HG03521 (cell line): Measurements from ENCODE around the gene AQP1.

Experiments
- ATAC-seq: cut with Tn5 transposase; IDR thresholded peaks from one replicate; pipeline ENCODE4 v1.9.1; 2021; ENCODE audit warnings: mild to moderate bottlenecking, moderate library complexity; ENCODE audit not compliant: unreplicated experiment

AQP1 gene

DNA sequence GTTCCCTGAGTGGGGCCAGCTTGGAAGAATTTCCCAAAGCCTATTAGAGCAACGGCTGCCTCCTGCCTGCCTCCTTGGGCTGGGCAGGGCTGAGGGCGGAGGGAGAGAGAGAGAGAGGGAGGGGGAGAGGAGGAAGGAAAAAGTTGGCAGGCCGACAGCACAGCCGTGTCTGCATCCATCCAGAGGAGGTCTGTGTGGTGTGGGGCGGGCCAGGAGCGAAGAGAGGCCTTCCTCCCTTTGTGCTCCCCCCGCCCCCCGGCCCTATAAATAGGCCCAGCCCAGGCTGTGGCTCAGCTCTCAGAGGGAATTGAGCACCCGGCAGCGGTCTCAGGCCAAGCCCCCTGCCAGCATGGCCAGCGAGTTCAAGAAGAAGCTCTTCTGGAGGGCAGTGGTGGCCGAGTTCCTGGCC is at the start of gene AQP1:
Gene AQP1, plus strand, starts transcription at position 293 of the 409 bp plus-strand sequence. Its CDS starts 57 bp downstream, at position 350.
- ATAC-seq = no peak

DNA sequence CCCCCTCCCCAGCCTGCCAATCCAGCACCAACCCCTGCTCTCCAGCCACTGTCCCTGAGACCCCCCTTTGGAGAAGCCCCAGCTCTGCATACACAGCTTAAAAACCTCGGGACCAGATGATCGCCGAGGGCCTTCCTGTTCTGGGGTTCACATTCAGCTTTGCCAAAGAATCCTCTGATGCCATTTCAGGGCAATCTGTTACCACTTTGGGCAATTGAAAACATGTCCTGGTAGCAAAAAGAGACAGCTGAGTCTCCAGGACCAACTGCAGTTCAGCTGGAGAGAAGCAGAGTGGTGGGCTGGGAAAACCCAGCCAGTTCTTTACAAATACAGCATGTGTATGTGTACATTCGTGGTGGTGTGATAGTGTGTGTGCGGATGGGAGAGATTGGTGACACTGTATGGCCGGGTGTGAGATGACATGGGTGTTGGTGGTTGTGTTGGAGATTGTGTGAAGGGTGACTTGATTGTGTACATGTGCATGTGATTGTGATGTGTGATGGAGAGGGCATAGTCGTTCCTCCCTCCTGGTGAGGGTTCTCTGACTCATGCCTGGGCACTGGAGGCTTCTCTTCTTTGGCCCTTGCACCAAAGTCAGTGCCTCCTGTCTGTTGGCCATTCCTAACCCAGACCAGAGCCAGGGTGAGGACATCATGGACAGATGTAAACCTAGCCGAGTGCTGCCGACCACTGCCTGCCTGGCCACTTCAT is 48.5 kb upstream of the AQP1 start:
- no peak for ATAC-seq

DNA sequence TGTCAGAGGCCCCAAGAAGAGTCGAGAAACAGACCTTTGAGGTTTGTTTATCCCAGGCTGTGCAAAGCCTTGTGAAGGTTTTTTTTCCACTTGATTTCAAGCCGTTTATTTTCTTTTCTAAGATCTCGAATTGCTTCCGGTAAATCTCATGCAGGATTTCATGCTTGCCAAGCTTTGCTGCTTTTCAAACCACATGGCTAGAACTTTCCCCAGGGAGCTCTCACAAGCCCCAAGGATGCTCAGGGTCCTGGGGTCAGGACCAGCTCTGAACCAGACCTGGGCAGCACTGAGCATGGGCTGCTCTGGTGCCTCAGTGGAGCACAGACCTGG is 48.0 kb upstream of the AQP1 start:
- ATAC-seq = no peak

DNA sequence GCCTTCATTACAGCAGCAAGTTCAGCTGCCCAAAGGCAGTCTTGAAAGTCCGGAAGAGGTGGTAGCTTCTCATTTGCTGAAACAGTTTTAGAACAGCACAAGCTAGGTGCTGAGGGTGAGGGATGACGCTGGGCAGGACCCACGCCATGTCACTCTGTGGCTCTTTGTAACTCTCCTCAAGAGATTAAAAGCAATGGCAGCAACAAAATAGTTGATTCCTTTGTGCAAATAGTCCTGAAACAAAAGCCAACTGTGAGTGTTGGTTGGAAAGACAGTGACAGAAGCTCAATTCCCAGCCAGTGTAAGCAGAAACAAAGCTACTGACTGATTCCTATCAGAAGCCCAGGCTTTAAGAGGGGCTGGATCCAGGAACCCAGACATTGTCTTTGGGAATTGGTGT is 47.6 kb upstream of the AQP1 start:
- no peak for ATAC-seq

DNA sequence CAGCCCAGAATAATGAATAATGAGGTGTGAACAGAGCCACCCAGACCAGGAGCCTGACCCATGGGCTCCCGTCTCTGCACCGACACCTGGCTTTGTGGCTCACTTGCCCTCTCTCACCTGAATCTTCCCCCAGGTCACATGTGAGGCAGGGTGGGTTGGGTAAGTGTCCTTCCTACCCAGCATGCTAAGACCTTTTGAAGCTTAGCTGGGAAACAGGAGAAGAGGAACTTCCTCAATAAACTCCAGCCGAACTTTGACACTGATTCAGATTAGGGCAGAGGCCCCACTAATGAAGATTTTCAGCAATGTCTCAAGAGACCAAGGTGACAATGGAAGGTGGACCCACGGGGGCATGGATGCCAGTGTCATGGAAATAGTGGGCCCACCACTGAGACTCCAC is 46.6 kb upstream of the AQP1 start:
- ATAC-seq = no peak

DNA sequence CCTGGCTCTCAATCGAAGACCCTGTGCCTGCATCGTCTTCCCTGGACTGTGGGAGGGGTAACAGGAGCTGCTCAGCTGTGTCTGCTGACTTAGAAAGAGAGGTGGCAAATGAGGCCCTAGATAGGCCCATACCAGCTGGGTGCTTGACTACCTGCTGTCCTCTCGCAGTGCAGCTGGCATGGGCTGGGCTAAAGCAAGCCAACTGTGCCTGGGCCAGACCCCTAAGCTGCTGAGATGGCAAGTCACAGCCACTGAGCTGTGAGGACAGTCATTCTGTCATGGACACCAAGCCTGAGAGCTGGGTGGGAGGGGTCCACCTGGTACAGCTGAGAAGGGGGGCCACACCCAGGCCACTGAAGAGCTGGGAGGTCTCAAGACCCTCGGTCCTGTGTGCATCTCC is 45.8 kb upstream of the AQP1 start:
- ATAC-seq = no peak

DNA sequence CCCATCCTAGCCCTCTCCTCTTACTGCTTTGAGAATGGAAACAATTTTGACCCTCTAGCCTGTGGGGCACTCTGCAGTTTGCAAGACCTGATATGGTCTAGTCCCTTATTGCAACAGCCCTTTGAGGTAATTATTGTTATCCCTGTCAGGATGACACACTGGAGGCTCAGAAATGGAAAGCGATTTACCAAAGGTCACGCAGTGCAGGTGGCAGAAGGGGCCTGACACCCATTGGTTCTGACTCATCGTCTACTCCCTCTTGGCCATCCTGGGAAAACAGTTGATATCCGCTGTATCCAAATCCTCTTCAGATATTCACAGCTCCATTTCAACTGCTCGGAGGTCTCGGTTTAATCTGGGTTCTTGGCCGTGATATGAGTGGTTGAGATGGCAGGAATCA is 44.7 kb upstream of the AQP1 start:
- ATAC-seq = no peak

DNA sequence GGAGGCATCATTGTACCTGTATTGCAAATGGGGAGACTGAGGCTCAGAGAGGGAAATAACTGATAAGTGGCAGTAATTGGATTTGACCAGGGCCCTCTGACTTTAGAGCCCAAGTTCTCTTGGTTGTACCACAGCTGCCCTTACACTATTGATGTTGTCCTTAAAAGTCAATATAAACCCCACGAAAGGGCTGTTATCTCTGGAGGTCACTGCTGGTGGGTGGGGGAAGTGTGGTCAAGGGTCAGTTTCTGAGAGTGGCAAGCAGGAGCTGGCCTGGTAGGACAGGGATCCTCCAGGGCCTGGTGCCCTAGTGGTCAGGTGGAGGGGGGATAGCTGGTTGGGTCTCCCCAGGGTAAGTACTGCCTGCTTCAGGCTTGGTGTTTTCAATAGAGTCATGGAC is 44.2 kb upstream of the AQP1 start:
- ATAC-seq = no peak

DNA sequence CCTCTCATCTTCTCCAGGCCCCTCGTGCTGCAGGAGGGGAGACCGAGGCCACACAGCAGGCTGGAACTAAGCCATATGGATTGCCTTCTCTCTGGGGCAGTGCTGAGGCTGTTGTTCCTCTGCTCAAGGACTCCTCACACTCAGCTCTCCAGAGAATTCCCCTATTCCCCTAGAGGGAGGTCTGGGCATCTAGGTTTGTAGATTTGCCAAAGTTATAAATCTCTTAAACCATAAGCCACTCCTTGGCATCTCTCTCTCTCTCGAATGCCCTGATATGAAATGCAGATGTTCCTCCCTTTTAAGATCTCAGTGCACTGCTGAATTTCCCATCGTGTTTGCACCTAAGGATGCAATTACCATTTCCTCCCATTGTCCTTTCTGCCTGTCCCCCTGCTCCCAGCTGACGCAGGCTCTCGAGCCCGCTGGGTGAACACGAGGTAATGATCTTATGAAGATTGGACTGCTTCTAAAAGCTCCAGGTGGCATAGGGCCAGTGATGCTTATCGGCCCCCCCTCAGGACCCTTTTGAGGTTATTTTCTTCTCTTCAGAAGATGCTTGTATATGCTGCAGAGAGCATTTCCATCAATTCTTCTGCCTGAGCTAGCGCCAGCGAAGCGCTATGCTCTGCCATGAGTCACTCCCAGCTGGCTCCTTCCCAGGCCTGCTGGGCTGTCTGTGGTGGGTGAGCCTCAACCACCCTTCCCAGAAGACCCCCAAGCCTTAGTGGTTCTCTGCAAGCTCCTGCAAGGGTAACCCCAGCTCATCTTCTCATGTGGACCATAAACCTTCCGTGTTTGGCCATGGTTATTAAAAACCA is 41.6 kb upstream of the AQP1 start:
- ATAC-seq = no peak

DNA sequence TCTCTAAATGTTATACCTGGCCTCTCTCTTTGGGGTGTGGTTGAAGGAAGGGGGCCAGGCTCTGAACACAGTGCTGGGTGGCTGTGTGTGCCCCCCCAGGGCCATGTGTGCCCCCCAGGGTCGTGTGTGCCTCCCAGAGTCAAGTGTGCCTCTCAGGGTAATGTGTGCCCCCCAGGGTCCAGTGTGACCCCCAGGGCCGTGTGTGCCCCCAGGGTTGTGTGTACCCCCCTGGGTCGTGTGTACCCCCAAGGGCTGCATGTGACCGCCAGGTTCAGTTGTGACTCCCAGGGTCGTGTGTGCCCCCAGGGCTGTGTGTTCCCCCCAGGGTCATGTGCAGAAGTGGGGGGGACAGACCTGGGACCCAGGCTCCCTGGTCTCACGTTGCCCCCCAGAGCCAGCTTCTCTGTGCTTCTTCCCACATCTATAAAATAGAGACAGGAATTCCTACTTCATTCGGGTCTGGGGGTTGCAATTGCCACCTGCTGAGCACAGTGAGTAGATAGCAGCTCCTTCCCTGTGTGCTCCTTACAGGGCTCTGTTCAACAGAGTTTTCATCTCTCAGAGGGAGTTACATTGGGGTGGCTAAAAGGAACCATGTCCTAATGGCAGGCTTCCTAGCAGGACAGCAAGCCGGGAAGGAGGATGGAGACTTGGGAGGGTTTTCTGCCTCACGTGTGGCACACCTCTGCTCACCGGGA is 40.7 kb upstream of the AQP1 start:
- no peak for ATAC-seq

DNA sequence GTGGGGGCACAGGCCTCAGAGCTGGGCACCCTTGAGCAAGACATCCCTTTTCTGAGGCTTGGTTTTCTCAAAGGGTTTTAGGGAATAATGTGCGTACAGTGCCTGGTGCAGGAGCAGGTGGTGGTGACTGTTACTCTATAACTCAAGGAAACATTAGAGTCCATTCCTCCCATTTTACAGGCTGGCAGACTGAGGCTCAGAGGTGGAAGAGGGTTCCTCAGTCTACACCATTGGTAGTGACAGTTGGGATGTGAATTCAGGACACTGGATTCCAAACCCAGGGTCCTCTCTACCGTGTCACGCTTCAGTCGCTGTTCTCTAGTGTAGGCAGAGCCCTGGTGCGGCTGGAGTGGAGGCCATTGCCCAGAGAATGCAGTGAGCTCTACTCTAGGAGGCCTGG is 40.0 kb upstream of the AQP1 start:
- no peak for ATAC-seq

DNA sequence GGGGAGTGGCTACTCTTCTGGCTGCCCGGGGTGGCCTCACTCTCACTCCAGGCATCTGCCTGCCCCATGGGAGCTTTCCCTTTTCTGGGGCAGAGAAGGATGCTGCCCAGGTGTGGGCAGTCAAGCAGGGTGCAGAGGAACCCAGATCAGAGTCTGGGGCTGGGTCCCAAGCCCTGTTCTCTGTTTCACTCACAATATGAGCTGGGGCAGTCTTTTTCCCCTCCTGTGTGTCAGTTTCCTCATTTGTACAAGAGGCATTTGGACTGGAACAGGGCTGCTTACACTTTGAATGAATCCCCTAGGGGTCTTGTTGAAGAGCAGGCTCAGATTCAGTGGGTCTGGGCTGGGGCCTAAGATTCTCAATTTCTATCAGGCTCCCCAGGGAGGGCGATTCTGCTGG is 38.4 kb upstream of the AQP1 start:
- ATAC-seq = no peak

DNA sequence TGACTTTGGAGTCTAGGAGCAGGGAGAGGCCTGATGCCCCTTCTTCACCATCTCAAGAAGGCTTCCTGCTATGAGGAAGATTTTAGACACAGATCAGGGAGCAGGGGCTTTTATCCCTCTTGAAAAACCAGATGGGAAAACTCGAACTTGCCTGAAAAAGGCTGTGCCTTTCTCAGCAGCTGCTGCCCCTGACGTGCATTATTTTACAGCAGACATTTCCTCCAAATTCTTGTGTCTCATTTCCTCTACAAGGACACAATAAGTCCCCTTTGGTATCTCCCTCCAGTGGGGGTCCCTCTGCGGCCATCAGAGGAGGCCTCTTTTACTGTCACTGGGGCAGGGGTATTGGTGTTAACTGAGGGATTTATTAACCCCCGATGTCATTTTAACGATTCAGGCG is 38.0 kb upstream of the AQP1 start:
- no peak for ATAC-seq

DNA sequence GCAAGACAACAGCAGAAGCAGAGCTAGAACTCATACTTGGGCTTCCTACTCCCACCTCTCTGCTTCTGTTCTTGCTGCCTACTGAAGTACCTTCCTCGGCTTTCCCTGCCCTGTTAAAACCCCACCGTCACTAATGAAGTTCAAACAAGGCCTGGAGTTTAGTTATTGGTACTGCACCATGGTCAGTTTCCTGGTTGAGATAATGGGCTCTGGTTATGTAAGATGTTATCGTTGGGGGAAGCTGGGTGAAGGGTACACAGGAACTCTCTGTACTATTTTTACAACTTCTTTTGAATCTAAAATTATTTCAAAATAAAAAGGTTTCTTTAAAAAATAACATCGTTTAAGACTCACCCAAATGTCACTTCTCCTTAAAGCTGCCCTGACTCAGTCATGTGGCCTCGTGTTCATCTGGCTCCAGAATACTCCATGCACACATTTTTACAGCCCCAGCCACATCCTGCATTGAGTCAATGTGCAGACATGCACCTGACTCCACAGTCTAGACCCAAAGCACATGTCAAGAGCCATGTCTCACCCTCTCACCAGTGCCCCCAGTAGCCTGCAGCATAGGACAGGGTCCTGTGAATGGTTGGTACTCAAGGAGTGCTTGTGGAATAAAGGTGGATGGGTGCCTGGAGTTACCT is 36.9 kb upstream of the AQP1 start:
- ATAC-seq = no peak

DNA sequence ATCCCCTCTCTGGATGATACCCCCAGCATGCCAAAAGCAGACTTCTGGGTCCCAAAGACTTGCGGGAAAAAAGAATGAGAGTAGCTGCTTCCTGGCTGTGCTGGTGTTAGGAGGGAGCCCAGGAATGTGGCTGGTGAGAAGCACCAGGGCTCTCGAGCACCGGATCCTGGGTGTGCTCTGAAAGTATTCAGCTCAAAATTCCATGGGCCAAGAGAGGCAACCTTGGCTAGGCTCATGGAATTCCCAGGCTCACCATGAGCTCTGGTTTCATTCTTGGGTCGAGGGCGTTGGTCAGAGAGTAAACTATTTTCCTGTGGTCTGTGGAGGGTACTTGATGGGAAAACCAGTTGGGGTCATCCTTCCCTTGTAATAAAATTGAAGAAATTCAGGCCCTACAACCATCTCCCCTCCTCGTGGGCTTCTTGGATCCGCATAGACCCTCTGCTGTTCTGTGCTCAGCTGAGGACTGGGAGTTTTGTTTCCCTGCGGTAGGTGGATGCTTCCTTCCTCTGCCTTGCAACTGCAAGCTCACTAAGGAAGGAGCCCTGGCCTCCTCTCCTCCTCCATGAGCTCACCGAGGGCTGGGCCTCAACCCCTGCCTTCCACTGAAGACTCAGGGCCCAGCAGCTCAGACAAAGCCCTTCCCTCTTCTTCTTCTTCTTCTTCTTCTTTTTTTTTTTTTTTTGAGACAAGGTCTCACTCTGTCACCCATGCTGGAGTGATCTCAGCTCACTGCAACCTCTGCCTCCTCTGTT is 34.5 kb upstream of the AQP1 start:
- ATAC-seq = no peak

DNA sequence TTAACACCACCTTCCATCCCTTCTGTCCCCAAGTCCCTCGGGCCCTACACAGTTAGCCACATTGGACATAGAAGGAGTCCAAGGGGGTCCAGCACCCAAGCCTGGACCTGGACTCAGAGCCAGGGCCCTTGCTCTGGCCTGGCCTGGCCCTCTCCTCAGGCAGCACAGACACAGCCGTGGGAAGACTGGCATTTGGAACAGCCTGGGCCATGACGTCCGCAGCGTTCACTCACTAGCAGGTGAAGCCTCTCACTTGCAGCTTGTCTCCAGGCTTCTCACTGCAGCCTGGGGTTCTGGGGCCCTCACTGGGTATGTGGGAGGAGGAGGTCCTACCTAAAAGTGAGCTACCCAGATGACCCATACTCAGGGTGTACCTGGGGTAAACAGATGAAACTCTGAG is 33.7 kb upstream of the AQP1 start:
- no peak for ATAC-seq

DNA sequence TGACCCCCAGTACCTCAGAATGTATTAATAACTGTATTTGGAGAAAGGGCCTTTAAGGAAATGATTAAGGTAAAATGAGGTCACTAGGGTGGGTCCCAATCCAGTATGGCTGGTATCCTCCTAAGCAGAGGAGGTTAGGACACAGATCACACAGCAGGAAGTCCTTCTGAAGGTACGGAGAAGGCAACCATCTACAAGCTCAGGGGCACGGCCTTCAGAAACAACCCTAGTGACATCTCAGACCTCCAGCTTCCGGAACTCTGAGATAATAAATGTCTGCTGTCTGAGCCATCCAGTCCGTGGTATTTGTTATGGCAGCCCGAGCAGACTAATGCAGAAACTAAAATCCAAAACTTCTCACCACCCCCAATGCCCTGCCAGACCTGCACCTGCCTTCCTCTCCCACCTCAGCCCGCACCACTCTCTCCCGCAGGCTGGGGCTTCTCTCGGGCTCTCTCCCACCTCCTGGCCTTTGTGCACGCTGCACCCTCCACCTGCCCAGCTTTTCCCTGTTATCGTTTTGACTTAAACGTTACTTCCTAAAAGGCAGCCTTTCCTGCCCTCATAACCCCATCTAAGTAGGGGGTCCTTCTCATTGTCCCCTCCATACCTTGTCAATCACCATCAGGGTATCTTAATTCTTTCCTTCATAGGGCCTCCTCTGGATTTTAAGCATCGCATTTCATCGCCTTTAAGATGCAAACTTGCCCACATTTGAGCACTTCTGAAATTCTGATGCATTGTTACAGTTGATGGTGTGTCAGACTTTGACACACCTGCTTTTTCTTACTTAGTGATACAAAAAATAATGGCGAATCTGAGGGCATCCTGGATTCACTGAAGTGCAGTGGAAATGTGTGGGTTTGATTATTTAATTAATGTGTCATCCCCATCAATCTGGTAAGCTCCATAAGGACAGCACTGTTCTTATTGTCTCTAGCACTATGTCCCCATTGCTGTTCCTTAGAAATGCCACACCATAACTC is 32.2 kb upstream of the AQP1 start:
- ATAC-seq = no peak

DNA sequence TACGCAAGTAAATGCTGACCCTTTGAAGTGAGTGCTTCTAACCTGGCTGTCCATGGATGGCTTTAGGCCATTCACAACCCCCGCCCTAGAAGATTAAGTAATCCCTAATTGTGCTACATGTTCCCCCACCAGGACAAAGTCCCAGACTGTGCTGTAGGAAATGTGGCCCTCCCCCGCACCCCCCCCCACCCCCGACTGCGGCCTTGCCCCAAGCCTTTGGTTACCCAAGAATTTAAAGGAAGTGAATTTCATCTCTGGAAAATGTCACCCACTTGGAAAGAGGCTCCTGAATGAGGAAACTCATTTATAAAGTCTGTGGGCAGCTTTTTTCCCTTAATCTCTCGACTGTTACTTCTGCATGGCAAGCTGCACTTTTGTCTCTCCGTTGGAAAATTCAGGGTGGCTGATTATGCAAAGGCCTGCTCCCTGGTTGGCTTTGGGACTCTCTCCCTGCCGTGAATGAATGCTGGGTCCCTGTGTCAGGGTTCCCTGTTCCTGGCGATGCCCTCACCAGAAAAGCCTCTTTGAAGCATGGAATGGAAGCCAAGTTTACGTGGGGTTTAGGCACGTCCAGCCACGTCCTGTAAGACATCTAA is 31.4 kb upstream of the AQP1 start:
- no peak for ATAC-seq

DNA sequence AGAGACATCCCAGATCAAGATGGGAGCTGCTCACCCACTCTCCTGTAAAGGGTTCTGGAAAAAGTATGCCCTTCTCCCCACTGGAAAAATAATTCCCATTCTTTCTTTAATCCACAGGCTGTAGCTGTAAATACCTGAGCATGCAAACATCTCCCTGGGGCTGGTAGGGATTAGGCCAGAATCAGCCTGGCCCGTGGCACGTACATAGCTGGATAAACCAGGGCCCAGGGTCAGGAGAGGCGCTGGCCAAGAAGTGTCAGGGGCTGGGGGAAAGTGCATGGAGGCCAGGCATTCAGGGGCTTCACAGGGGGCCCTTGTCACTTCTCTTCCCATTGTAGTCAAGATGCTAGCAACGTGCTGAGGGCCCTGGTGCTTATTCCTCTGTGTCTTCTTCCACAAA is 30.7 kb upstream of the AQP1 start:
- ATAC-seq = no peak
